OCI-LY3 (cell line): ENCODE results near the gene ARHGAP4.

Experiments used
- CTCF ChIP-seq: fragments of 200-600, 300-600 bp; sonication (generic); IDR thresholded peaks from 2 replicates; pipeline ENCODE4 v1.5.1; 2014; ENCODE audit warnings: antibody characterized with exemption, low read length, low read depth
- EZH2phosphoT487 ChIP-seq: fragments of 200-600 bp; shearing (Covaris generic); IDR thresholded peaks from 2 replicates; pipeline ENCODE4 v1.6.1; 2018; ENCODE audit warnings: antibody characterized with exemption, mixed run types, low read depth

GRCh38 chrX:153862369-153863250, 63.5 kb downstream of the ARHGAP4 start:
- TF ChIP-seq CTCF (no peak), EZH2phosphoT487 (no peak)
